Endodermal cell (in vitro differentiated cells): ENCODE data around the gene MR1. TPM values are rescaled to one million over a fixed set of nuclear protein-coding genes. Genes with fewer than 3 reads are reported as not detected.

Experiments
- DNase-seq: peaks from one replicate; pipeline ENCODE4 v3.0.0-alpha.2; 2017
- H3K27ac ChIP-seq: 2 replicates; pipeline ENCODE4 v1.5.1; 2013; ENCODE audit warnings: mild to moderate bottlenecking, low read depth, low read length, moderate library complexity
- H3K27me3 ChIP-seq: 2 replicates; pipeline ENCODE4 v1.6.1; 2013; ENCODE audit warnings: mild to moderate bottlenecking, low read length, moderate library complexity; ENCODE audit not compliant: insufficient read depth, control insufficient read depth, poor library complexity, severe bottlenecking
- H3K36me3 ChIP-seq: 2 replicates; pipeline ENCODE4 v1.7.0; 2013; ENCODE audit warnings: mild to moderate bottlenecking, low read length, moderate library complexity; ENCODE audit not compliant: control insufficient read depth, insufficient read depth
- H3K4me1 ChIP-seq: one replicate; pipeline ENCODE4 v1.7.0; 2013; ENCODE audit warnings: low read length; ENCODE audit not compliant: control insufficient read depth, insufficient read depth
- H3K4me3 ChIP-seq: 2 replicates; pipeline ENCODE4 v1.5.1; 2013; ENCODE audit warnings: mild to moderate bottlenecking, low read length, moderate library complexity
- H3K9ac ChIP-seq: 2 replicates; pipeline ENCODE4 v1.6.1; 2013; ENCODE audit warnings: mild to moderate bottlenecking, low read length, moderate library complexity; ENCODE audit not compliant: poor library complexity, severe bottlenecking; ENCODE audit errors: extremely low read depth
- H3K9me3 ChIP-seq: 2 replicates; pipeline ENCODE4 v1.6.1; 2013; ENCODE audit warnings: mild to moderate bottlenecking, low read length, moderate library complexity; ENCODE audit not compliant: control insufficient read depth
- H3K27ac Mint-ChIP-seq: 2 replicates; pipeline ENCODE4 v1.8.0; 2020; ENCODE audit warnings: mixed read lengths
- H3K27me3 Mint-ChIP-seq: 2 replicates; pipeline ENCODE4 v1.8.0; 2021; ENCODE audit warnings: mild to moderate bottlenecking, mixed read lengths; ENCODE audit not compliant: insufficient read depth
- H3K36me3 Mint-ChIP-seq: 2 replicates; pipeline ENCODE4 v1.8.0; 2020; ENCODE audit warnings: low read depth, mixed read lengths
- H3K4me1 Mint-ChIP-seq: 2 replicates; pipeline ENCODE4 v1.8.0; 2020; ENCODE audit warnings: mixed read lengths
- H3K4me3 Mint-ChIP-seq: 2 replicates; pipeline ENCODE4 v1.8.0; 2020; ENCODE audit warnings: mild to moderate bottlenecking, moderate library complexity, mixed read lengths
- H3K9me3 Mint-ChIP-seq: 2 replicates; pipeline ENCODE4 v1.8.0; 2020; ENCODE audit warnings: mild to moderate bottlenecking, mixed read lengths
- CTCF ChIP-seq: fragments of 200-600 bp; sonication (generic); conservative IDR thresholded peaks from 2 replicates; pipeline ENCODE4 v1.5.0; 2021; ENCODE audit warnings: antibody characterized with exemption, mild to moderate bottlenecking
- WGBS, 2 experiments: methylation state at CpG; one replicate each; pipeline versions ENCODE4 v1.1.5 to v1.1.7; 2013; ENCODE audit warnings: missing lambda C conversion rate in 2 of 2, mixed read lengths in 1 of 2; ENCODE audit not compliant: insufficient coverage in 1 of 2, insufficient read length in 1 of 2; 5-methylcytosine and 5-hydroxymethylcytosine counted together
- total RNA-seq, 2 donors: library from RNA; stranded (reverse); fragmentation: NEBNext Ultra II Directional in 1 of 2; extraction: Animal tissue kit (Norgen Biotek cat#: 25700) in 1 of 2; gene quantifications; 2 replicates in 1 of 2; 3 replicates in 1 of 2; pipeline ENCODE4 v1.2.1, GENCODE V29; 2021

MR1 gene
- total RNA-seq, 2 donors from 2014 or later: 0.22 to 0.35 TPM

GRCh38 chr1:181013144-181013543 lies 20.6 kb upstream of the MR1 start:
- H3K4me1 ChIP-seq: no peaks in the 10 kb centered on the region
- Mint-ChIP-seq H3K4me1 (peaks cover 4% of the 10 kb centered on the region), H3K27me3 (no peaks in the 10 kb centered on the region), H3K27ac (no peak overlapping the region), H3K4me3 (no peak overlapping the region), H3K9me3 (no peaks in the 10 kb centered on the region), H3K36me3 (peaks cover 8% of the 10 kb centered on the region)
- no peaks in the 10 kb centered on the region for H3K27me3 ChIP-seq
- no peaks in the 10 kb centered on the region for H3K36me3 ChIP-seq
- no peaks in the 10 kb centered on the region for H3K9me3 ChIP-seq
- H3K9ac ChIP-seq: no peak overlapping the region
- WGBS, 2 experiments: 84 to 87% methylated on average over 5 of the region's 5 CpGs
- DNase-seq: no peak
- TF ChIP-seq CTCF: no peak
- no peak overlapping the region for H3K27ac ChIP-seq
- H3K4me3 ChIP-seq: no peak overlapping the region

- H3K4me3 Mint-ChIP-seq: no peak overlapping the region
- H3K4me1 Mint-ChIP-seq: peaks cover 4% of the 10 kb centered on the region
- Histone ChIP-seq H3K9me3 (no peaks in the 10 kb centered on the region), H3K9ac (no peak overlapping the region), H3K27me3 (no peaks in the 10 kb centered on the region), H3K27ac (no peak overlapping the region), H3K4me3 (no peak overlapping the region), H3K36me3 (no peaks in the 10 kb centered on the region), H3K4me1 (no peaks in the 10 kb centered on the region)
- no peak for DNase-seq
- peaks cover 8% of the 10 kb centered on the region for H3K36me3 Mint-ChIP-seq
- H3K27ac Mint-ChIP-seq: no peak overlapping the region
- H3K9me3 Mint-ChIP-seq: no peaks in the 10 kb centered on the region
- WGBS, 2 experiments: 95 to 96% methylated on average over 2 of the region's 2 CpGs
- no peak for TF ChIP-seq CTCF
- H3K27me3 Mint-ChIP-seq: no peaks in the 10 kb centered on the region
Observed at GRCh38 chr1:181014477-181015250, 19.1 kb upstream of the MR1 start.

DNA sequence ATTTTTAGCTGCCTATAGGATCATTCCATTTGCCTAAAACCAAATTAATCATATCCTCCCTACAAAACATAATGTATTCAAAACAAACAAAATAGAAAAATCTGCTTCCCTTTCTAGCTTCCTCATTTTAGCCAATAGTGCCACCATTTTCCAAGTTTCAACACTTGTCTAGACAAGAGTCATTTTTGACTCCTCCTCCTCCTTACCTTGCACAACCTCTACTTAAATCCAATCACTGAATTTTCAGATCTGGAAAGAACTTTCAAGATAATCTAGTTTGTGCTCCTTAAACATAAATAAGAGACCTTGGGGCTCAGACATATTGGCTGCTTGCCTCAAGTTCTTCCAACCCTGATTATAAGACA lies 18.6 kb upstream of the MR1 start:
- no peak overlapping the region for H3K27ac Mint-ChIP-seq

More for the DNA sequence above, 18.6 kb upstream of the MR1 start:
- H3K9me3 ChIP-seq: no peaks in the 10 kb centered on the region
- DNase-seq: no peak
- no peak overlapping the region for H3K4me3 ChIP-seq
- Mint-ChIP-seq H3K36me3 (peaks cover 8% of the 10 kb centered on the region), H3K4me1 (peaks cover 4% of the 10 kb centered on the region), H3K9me3 (no peaks in the 10 kb centered on the region), H3K4me3 (no peak overlapping the region), H3K27me3 (no peaks in the 10 kb centered on the region)
- no peak overlapping the region for H3K27ac ChIP-seq
- no peaks in the 10 kb centered on the region for H3K4me1 ChIP-seq
- TF ChIP-seq CTCF: no peak
- no peaks in the 10 kb centered on the region for H3K36me3 ChIP-seq
- H3K27me3 ChIP-seq: no peaks in the 10 kb centered on the region
- H3K9ac ChIP-seq: no peak overlapping the region
